ENCODE data around the gene CCDC14. TPM values are rescaled to one million over a fixed set of nuclear protein-coding genes. Genes with fewer than 3 reads are reported as not detected.

Gene CCDC14
- total and polyA plus RNA-seq, 12 donors = 6.6 to 71.2 (median 18.9) TPM

- Histone ChIP-seq H3K4me3 (no peak overlapping the region), H3K27me3 (no peaks in the 10 kb centered on the region), H3K27ac (no peak overlapping the region), H3K4me1 (replicated peaks in 1 of 2) (no peaks in the 10 kb centered on the region), H3K36me3 (replicated peaks in 1 of 2) (no peaks in the 10 kb centered on the region), H3K9me3 (replicated peaks in 1 of 3) (peaks cover 6 to 10% (median 10%) of the 10 kb centered on the region in 3 donors)
- intact Hi-C loops (cut with DNase I) = no loop called here
- no peak for TF ChIP-seq CTCF (IDR thresholded peaks at IDR 0.05)
- TF ChIP-seq POLR2A (IDR thresholded peaks at IDR 0.05) = no peak
- DNase-seq = no peak
These were observed 40.2 kb downstream of the CCDC14 start for GRCh38 chr3:123920868-123921267.

- intact Hi-C loops (cut with DNase I) = no loop called here
- no peak for TF ChIP-seq POLR2A (IDR thresholded peaks at IDR 0.05)
- TF ChIP-seq CTCF (IDR thresholded peaks at IDR 0.05) = no peak
- Histone ChIP-seq H3K36me3 (replicated peaks in 1 of 2) (no peaks in the 10 kb centered on the region), H3K4me3 (no peak overlapping the region), H3K27ac (no peak overlapping the region), H3K9me3 (replicated peaks in 1 of 3) (peaks cover 6 to 10% (median 10%) of the 10 kb centered on the region in 3 donors), H3K4me1 (replicated peaks in 1 of 2) (no peaks in the 10 kb centered on the region), H3K27me3 (no peaks in the 10 kb centered on the region)
- 92 to 100% (median 96%) methylated on average over 1 of the region's 1 CpG for WGBS, 4 donors
- DNase-seq = no peak
These were observed 40.6 kb downstream of the CCDC14 start for GRCh38 chr3:123920383-123920782.

- Histone ChIP-seq H3K4me3 (no peak overlapping the region), H3K27ac (no peak overlapping the region), H3K4me1 (replicated peaks in 1 of 2) (no peaks in the 10 kb centered on the region), H3K9me3 (replicated peaks in 1 of 3) (peaks cover 6 to 10% (median 10%) of the 10 kb centered on the region in 3 donors), H3K27me3 (no peaks in the 10 kb centered on the region), H3K36me3 (replicated peaks in 1 of 2) (no peaks in the 10 kb centered on the region)
- WGBS, 4 donors = 60 to 95% (median 79%) methylated on average over 1 to 3 of the region's 3 CpGs; no CpG with 5 or more reads in 1 of the 4 donors
- TF ChIP-seq CTCF (IDR thresholded peaks at IDR 0.05) (no peak), POLR2A (IDR thresholded peaks at IDR 0.05) (no peak)
- DNase-seq = no peak
- intact Hi-C loops (cut with DNase I) = no loop called here
These were observed 41.7 kb downstream of the CCDC14 start for GRCh38 chr3:123919353-123919752.

- TF ChIP-seq POLR2A (IDR thresholded peaks at IDR 0.05) (no peak), CTCF (IDR thresholded peaks at IDR 0.05) (no peak)
- intact Hi-C loops (cut with DNase I) = no loop called here
- Histone ChIP-seq H3K9me3 (replicated peaks in 1 of 3) (peaks cover 0 to under 1% (median under 1%) of the 10 kb centered on the region in 3 donors), H3K36me3 (replicated peaks in 1 of 2) (no peaks in the 10 kb centered on the region), H3K4me3 (no peak overlapping the region), H3K4me1 (replicated peaks in 1 of 2) (no peaks in the 10 kb centered on the region), H3K27me3 (no peaks in the 10 kb centered on the region), H3K27ac (no peak overlapping the region)
- DNase-seq = no peak
- 77 to 96% (median 78%) methylated on average over 5 of the region's 5 CpGs for WGBS, 4 donors
These were observed 46.2 kb downstream of the CCDC14 start for GRCh38 chr3:123914829-123915228.
